Measurements from ENCODE around the gene PRKCH. TPM values are rescaled to one million over a fixed set of nuclear protein-coding genes. Genes with fewer than 3 reads are reported as not detected.

PRKCH gene
- total RNA-seq, 1 donor from 2014 or later = 74.4 TPM

- H3K4me1 ChIP-seq = peaks cover 91% of the 10 kb centered on the region
- intact Hi-C loops (cut with DNase I) = no loop called here
- ATAC-seq (no peak), DNase-seq (no peak)
- H3K27ac ChIP-seq = peak overlapping the region; percentile 67
- H3K9me3 ChIP-seq = no peaks in the 10 kb centered on the region
- H3K27me3 ChIP-seq = no peaks in the 10 kb centered on the region
- TF ChIP-seq CTCF (IDR thresholded peaks at IDR 0.05) = no peak
- H3K4me3 ChIP-seq = no peak overlapping the region
- H3K36me3 ChIP-seq = no peaks in the 10 kb centered on the region
These were observed 152.6 kb downstream of the PRKCH start for GRCh38 chr14:61474015-61474414.

DNA sequence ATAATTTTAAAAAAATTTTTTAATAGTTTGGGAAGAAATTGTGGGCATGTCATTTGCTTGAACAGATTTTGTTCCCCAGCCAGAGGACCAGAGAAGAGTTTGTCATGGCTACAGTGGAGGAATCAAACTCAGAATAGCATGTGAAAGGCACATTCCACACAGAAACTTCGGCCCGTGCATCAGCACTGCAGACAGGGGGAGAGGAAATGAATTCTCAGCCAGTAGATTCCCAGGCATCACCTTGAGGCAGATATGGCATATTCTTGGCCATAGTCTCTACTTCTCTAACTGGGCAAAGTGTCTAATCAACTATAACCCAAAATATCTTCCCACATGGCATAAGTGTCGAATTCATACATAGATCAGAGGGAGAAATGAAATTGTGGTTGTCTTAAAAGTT is 153.3 kb downstream of the PRKCH start:
- ATAC-seq (no peak), DNase-seq (no peak)
- Histone ChIP-seq H3K9me3 (no peaks in the 10 kb centered on the region), H3K4me1 (peaks cover 88% of the 10 kb centered on the region), H3K27ac (peak overlapping the region; percentile 67), H3K36me3 (no peaks in the 10 kb centered on the region), H3K4me3 (no peak overlapping the region), H3K27me3 (no peaks in the 10 kb centered on the region)
- intact Hi-C loops (cut with DNase I) = no loop called here
- TF ChIP-seq CTCF (IDR thresholded peaks at IDR 0.05) = no peak

DNA sequence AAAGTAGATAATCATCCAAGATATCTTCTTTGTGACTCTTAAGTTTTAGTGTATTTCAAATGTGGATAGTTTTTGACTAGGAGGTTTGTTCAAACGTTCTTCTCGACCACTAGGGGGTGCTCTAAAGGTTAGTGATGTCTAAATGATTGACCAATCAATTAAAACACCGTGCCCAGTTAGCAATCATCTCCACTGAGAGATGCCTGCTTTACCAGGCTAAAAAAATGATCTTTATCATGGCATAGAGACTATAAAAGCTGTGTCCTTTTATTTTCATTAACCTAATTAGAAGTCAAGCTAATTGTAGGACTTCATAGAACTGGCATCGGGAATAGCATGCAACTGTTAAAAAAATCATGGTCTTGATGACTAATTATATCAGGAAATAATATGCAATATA is 153.9 kb downstream of the PRKCH start:
- DNase-seq (no peak), ATAC-seq (peak; percentile 52)
- H3K4me3 ChIP-seq = no peak overlapping the region
- H3K27me3 ChIP-seq = no peaks in the 10 kb centered on the region
- H3K27ac ChIP-seq = peak overlapping the region; percentile 94
- H3K9me3 ChIP-seq = no peaks in the 10 kb centered on the region
- no peaks in the 10 kb centered on the region for H3K36me3 ChIP-seq
- peak; percentile 77 for TF ChIP-seq CTCF (IDR thresholded peaks at IDR 0.05)
- peaks cover 81% of the 10 kb centered on the region for H3K4me1 ChIP-seq
- intact Hi-C loops (cut with DNase I) = no loop called here

DNA sequence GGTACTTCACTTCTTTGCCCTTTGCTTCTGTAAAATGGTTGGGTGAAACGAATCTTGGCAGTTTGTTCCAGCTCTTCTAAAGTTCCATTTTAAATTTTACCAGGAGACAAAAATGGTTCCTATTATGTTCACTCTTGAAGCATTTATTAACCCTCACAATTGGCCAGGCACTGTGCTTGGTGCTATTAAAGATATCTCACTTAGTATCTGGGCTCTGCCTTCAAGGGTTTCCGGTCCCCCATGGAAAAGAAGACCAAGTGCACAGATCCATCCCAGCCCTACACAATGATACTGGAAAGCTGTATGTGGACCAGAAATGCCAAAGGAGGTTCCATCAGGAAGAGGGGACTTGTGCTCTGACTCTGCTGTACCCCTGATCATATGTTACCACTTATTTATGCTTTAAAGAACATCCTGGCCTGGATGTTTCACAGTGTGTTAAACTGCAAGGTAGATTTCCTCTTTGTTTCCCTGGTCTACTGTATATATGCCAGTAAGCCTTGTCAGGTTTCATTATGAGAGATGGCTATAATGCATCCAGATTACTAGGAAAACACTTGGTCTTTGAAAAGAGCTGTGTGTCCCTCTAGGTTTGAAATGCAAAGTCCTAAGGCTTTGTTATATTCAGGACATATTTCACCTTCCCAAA is 154.8 kb downstream of the PRKCH start:
- H3K9me3 ChIP-seq = no peaks in the 10 kb centered on the region
- peak overlapping the region; percentile 94 for H3K27ac ChIP-seq
- peaks cover 76% of the 10 kb centered on the region for H3K4me1 ChIP-seq
- no peak for TF ChIP-seq CTCF (IDR thresholded peaks at IDR 0.05)
- H3K36me3 ChIP-seq = no peaks in the 10 kb centered on the region
- H3K27me3 ChIP-seq = no peaks in the 10 kb centered on the region
- intact Hi-C loops (cut with DNase I) = no loop called here
- no peak for ATAC-seq
- H3K4me3 ChIP-seq = no peak overlapping the region
- DNase-seq = no peak

DNA sequence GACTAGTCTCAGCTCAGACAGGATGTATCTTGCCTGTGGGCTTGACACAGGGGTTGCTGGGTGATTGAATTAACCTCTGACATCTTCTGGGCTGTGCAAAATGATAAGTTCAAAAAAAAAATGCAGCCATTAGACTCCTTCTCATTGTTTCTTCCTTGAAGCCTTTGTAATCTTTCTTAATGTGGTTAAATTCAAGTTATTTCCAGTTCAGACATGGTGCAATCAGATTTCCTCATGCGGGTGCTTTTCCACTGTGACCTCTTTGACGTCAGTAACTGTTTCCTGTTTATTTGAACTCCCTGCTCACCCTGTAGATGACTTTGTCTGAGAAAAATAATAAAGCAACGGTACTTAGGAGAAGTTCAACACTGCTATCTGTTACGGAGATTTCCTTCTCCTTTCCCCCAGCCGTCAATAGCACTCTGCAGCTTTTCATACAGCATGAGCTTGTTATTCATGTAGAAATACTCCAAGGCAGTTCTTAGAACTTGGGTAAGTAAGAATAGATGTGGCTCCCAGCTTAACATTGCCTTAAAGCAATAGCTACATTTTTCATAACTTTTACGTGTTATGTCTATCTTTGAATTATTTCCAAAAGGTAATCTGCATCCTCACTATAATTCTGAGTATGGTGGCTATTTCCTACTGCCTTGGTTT is 155.5 kb downstream of the PRKCH start:
- Histone ChIP-seq H3K27me3 (no peaks in the 10 kb centered on the region), H3K36me3 (no peaks in the 10 kb centered on the region), H3K4me3 (peak overlapping the region; percentile 17), H3K9me3 (no peaks in the 10 kb centered on the region), H3K27ac (peak overlapping the region; percentile 94), H3K4me1 (peaks cover 70% of the 10 kb centered on the region)
- intact Hi-C loops (cut with DNase I) = no loop called here
- TF ChIP-seq CTCF (IDR thresholded peaks at IDR 0.05) = no peak
- DNase-seq = no peak
- peak; percentile 84 for ATAC-seq
